Thoracic aorta (tissue), 2 donors: Measurements from ENCODE around the gene NKAIN2. TPM values are rescaled to one million over a fixed set of nuclear protein-coding genes. Genes with fewer than 3 reads are reported as not detected.

ENCODE experiments used
- ATAC-seq: fragments of 150-250 bp; one replicate; pipeline ENCODE4 v1.8.0; 2017; ENCODE audit warnings: low read depth; ENCODE audit not compliant: insufficient number of reproducible peaks, low FRiP score
- DNase-seq: peaks from one replicate; pipeline ENCODE4 v3.0.0-alpha.2; 2020; ENCODE audit warnings: low spot score
- H3K27ac ChIP-seq, 2 donors: fragments of 200-600 bp; sonication (generic); 1 replicate in 1 of 2; 2 replicates in 1 of 2; pipeline ENCODE4 v1.5.1; 2016; ENCODE audit warnings: mild to moderate bottlenecking in 2 of 2, moderate library complexity in 2 of 2
- H3K27me3 ChIP-seq: fragments of 200-600 bp; sonication (generic); replicated peaks from 2 replicates; pipeline ENCODE4 v1.6.0; 2016; ENCODE audit warnings: mild to moderate bottlenecking; ENCODE audit not compliant: insufficient read depth
- H3K36me3 ChIP-seq: fragments of 200-600 bp; sonication (generic); one replicate; pipeline ENCODE4 v1.5.1; 2016
- H3K4me1 ChIP-seq, 2 donors: fragments of 200-600 bp; sonication (generic); 1 replicate in 1 of 2; 2 replicates in 1 of 2; pipeline versions ENCODE4 v1.5.1 to v1.6.0; 2016; ENCODE audit warnings: low read depth in 2 of 2, mild to moderate bottlenecking in 1 of 2; ENCODE audit not compliant: control insufficient read depth in 1 of 2
- H3K4me3 ChIP-seq: fragments of 200-600 bp; sonication (generic); 2 replicates; pipeline ENCODE4 v1.5.1; 2016; ENCODE audit warnings: mild to moderate bottlenecking
- H3K9me3 ChIP-seq: fragments of 200-600 bp; sonication (generic); 2 replicates; pipeline ENCODE4 v1.5.1; 2016
- CTCF ChIP-seq: fragments of 200-600 bp; sonication (generic); IDR thresholded peaks from one replicate; pipeline ENCODE4 v1.5.1; 2019; ENCODE audit warnings: antibody characterized with exemption
- total RNA-seq, 2 donors: library from RNA; depleted of rRNA; stranded (reverse); fragments of >200 nt; gene quantifications; one replicate each; pipeline versions ENCODE4 v1.1.0 to v1.2.3, GENCODE V29; 2016

The NKAIN2 gene
- total RNA-seq, 2 donors from 2014 or later = 0.28 TPM; not detected in 1

- H3K4me3 ChIP-seq = no peak overlapping the region
- no peak for TF ChIP-seq CTCF
- DNase-seq (no peak), ATAC-seq (no peak)
- H3K27ac ChIP-seq = no peak overlapping the region
- H3K4me1 ChIP-seq = no peaks in the 10 kb centered on the region
- H3K9me3 ChIP-seq = no peaks in the 10 kb centered on the region
- H3K27me3 ChIP-seq = no peaks in the 10 kb centered on the region
- no peaks in the 10 kb centered on the region for H3K36me3 ChIP-seq
Measured at GRCh38 chr6:124536842-124537191, 733.2 kb downstream of the NKAIN2 start.

- Histone ChIP-seq H3K27me3 (no peaks in the 10 kb centered on the region), H3K4me1 (no peaks in the 10 kb centered on the region), H3K4me3 (no peak overlapping the region), H3K27ac (no peak overlapping the region), H3K9me3 (no peaks in the 10 kb centered on the region), H3K36me3 (no peaks in the 10 kb centered on the region)
- TF ChIP-seq CTCF = no peak
- no peak for ATAC-seq
- DNase-seq = no peak
Measured at GRCh38 chr6:124539096-124539495, 735.4 kb downstream of the NKAIN2 start.

GRCh38 chr6:124541573-124541972 is 737.9 kb downstream of the NKAIN2 start:
- no peaks in the 10 kb centered on the region for H3K27me3 ChIP-seq
- no peak for TF ChIP-seq CTCF
- no peak for DNase-seq
- H3K9me3 ChIP-seq = no peaks in the 10 kb centered on the region
- no peaks in the 10 kb centered on the region for H3K36me3 ChIP-seq
- ATAC-seq = no peak
- no peak overlapping the region for H3K4me3 ChIP-seq
- no peak overlapping the region for H3K27ac ChIP-seq
- H3K4me1 ChIP-seq = no peaks in the 10 kb centered on the region

- ATAC-seq = no peak
- TF ChIP-seq CTCF = no peak
- H3K27ac ChIP-seq = no peak overlapping the region
Measured at GRCh38 chr6:124546601-124547000, 742.9 kb downstream of the NKAIN2 start.

GRCh38 chr6:124551711-124552233 is 748.1 kb downstream of the NKAIN2 start:
- Histone ChIP-seq H3K4me1 (no peaks in the 10 kb centered on the region), H3K27ac (no peak overlapping the region), H3K9me3 (no peaks in the 10 kb centered on the region), H3K36me3 (no peaks in the 10 kb centered on the region), H3K4me3 (no peak overlapping the region), H3K27me3 (no peaks in the 10 kb centered on the region)
- ATAC-seq (no peak), DNase-seq (no peak)
- TF ChIP-seq CTCF = no peak

More at GRCh38 chr6:124546601-124547000, 742.9 kb downstream of the NKAIN2 start:
- Histone ChIP-seq H3K36me3 (no peaks in the 10 kb centered on the region), H3K9me3 (no peaks in the 10 kb centered on the region), H3K4me1 (no peaks in the 10 kb centered on the region), H3K4me3 (no peak overlapping the region), H3K27me3 (no peaks in the 10 kb centered on the region)
- no peak for DNase-seq
